GM21528 (cell line): ENCODE data around the gene TBC1D19.

Source experiments
- ATAC-seq: cut with Tn5 transposase; IDR thresholded peaks from one replicate; pipeline ENCODE4 v1.9.1; 2021; ENCODE audit warnings: mild to moderate bottlenecking, moderate library complexity; ENCODE audit not compliant: unreplicated experiment, low FRiP score

Gene TBC1D19

DNA sequence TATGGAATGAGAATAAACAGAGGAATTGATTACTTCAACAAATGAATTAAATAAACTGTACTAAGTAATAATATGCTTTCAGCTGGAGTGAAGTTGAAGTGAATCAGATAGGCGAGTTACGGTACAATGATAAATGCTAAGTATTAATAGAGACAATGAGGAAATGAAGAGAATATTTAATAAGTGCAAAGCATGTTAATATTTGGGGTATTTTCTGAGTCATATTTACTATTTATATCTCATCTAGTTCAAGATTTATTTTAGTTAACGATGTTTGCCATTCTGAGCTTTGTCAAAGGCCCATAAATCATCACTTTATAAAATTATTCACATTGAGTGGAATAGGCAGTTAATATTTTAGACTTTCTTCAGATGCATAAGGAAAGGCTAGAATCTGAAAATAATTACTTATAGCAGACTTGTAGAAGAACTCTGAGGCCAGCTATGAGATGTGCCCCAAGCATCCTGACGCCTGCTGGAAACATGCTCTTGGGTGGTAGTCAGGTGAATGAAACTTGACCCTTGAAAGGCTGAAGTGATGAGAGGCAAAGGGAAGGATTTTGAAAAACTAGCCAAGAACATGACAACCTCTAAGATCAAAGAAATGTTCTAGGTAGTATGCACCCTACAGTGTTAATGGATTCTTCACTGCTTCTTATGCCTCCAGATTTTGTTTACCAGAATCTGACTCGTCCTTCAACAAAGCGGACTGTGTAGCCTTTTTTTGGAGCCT is 142.9 kb downstream of the TBC1D19 start:
- ATAC-seq = no peak

DNA sequence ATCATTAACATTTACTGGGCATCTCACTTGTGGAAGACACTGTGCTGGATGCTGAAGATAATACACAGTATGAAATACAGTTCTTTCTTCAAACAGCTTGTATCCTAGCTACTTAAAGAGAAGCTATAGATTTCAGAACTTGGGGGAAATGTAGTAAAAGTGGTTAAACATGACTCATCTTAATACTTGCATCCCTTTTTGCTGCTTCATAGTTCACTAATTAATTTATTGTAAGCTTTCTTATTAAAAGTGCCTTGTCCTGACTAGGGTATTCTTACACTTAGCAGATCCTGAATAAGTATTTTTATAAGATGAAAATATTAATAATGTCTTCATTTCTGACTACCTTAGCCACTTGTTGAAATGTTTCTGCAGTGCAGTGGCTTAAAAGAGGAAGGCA is 144.0 kb downstream of the TBC1D19 start:
- no peak for ATAC-seq

DNA sequence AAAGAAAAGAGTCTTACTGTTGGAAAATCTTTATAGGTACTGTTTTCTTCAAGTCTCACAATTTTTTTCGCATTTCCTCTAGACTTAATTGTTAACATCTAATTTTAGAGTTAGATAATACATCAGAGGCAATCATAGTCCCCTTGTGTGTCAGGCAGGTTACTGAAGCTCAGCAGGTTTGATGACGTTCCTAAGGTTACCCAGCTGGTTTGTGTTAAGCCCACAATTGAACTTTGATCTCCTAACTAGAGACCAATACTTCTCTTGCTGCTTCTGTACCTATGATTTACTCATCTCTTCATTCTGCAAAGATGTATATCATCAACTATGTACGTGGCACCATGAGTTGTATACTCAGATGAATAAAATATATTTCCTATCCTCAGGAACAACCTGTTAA is 145.1 kb downstream of the TBC1D19 start:
- ATAC-seq = no peak

DNA sequence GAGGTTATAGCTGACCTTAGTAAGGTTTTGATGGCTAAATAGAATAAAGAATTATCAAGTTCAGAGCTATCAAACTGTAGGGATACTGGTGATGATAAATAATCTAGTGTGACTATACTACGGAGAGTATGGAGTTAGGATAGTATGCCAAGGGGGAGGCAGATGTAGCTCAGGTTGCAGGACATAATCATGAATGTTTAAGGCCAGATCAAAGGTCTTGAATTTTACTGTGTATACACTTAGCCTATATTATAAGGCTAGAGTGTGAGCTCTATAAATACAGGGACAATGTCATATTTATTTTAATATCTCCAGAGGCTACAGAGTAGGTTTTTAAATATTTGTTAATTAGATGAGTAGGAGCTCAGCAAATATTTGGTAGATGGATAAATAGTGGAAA is 145.7 kb downstream of the TBC1D19 start:
- ATAC-seq = no peak

DNA sequence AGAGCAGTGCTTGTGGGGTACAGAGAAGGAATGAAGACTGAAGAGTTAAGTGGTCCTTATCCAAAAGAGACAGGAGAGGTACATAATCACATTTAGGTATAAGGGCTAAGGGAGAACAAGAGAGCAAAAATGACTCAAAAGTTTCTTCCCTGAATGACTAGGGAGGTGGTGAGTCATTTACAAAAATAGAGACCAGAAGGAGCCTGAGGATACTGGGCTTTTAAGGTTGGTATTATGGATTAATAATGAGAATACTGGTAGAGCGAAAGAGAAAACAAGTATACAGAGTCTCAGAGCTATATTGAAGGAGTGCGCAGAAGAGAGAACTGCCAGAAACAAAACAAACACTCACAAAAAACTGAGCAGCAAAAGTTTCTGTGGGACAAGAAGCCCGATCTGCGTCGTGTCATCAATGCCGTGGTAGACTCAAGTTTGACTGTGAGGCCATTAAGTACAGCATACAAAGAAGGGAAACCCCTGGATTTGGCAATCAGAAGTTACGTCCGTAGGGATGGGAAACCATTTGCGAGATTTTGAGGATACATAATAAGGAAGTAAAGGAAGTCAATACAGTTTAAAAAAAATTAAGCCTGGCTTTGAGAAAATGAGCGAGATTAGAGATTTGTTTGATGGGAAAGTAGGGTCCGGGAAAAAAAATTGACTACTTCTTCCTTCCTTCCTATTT is 147.6 kb downstream of the TBC1D19 start:
- peak; percentile 82 for ATAC-seq

DNA sequence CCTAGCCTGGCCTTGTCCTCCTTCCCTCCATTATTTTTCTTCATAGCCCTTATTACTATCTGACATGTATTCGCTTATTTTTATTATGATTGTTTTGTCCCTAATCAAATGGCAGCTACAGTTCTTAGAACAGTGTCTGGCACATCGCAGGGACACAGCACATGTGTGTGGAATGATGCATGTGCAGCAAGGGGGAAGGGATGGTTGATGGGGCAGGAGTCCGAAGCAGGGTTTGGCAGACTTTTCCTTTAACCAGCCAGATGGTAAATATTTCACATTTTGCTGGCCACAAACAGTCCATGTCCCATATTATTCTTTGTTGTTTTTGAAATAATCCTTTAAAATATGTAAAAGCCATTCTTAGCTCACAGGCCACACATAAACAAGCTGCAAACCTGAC is 148.5 kb downstream of the TBC1D19 start:
- ATAC-seq = no peak

DNA sequence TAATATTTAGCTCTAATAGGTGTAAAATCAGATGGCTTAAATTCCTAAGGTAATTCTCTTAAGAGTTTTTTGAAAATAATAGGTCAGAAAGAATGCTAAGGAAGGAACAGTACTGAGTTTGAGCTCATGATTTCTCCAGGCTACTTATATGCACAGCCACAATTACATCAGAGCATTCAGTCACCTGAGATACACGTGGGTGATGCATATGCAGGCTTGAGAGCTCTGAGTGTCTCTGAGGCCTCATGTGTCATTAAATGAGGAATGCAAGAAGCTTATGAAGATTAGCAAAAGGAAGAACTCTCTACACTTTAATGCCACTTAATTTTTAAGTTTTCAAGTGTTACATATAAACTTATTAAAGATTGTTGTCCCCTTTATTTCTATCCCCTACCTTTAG is 152.7 kb downstream of the TBC1D19 start:
- no peak for ATAC-seq

DNA sequence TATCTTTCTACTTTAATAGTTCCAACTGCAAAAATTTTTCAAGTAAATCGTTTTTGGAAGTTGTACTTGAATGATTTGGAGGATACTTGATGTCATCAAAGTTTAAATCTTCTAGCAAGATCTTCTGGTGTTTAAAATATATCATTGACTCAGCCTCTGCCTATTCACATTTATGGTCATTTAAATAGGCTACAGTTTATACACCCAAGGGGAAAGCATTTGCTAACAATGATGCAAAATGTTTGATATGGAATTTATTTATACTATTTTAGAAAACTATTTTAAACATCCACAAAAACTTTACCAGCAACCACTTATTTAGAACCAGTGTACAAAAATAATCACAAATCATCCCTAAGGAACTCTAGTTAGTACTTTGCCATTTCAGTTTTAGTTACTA is 153.5 kb downstream of the TBC1D19 start:
- ATAC-seq = no peak

DNA sequence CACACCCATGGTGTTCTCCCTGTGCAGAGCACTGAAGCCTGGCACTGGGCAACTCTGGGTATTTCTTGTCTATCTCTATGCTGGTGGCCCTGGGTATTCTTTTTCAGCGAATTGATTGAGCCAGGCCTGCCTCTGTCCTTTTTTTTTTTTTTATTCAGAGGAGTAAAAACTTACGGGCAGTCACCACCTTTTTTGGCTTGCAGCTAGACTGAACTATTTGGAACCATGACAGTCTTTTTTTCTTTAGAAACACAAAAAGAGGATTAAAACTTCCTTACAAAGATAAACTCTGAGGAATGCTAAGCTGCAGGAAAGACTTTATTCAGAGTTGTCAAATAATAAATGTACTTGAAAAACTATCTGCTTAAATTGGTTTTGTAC is 157.6 kb downstream of the TBC1D19 start:
- ATAC-seq = no peak

DNA sequence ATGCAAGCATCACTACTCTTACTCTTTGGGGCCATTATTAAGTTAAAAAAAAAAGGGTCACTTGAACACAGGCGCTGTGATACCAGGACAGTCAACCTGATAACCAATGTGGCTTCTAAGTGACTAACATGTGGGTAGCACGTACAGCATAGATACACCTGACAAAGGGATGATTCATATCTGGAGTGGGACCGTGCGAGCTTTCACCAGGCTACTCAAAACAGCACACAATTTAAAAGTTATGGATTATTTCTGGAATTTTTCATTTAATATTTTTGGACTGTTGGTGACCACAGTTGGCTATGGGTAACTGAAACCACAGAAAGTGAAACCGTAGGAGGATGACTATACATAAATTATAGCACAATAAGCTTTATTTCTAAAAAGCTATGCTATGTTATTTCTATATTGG is 162.9 kb downstream of the TBC1D19 start:
- ATAC-seq = peak; percentile 98

DNA sequence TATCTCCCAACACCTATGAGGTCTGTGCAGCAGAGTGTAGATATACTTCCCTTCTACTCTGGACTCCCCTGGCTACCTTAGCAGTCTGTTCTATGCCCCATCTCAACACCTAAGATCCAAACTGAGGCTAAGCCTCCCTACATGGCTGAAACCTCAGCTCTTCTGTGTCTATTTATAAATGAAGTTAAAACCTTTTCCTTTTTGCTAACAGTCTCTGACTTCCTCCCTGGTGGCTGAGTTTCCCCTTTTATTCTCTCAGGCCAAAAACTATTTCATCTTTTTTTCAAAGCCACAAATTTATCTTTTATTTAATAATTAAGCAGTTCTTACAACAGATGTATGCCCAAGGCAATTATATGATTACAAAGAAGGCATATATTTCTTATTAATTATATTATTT is 164.9 kb downstream of the TBC1D19 start:
- ATAC-seq = no peak

DNA sequence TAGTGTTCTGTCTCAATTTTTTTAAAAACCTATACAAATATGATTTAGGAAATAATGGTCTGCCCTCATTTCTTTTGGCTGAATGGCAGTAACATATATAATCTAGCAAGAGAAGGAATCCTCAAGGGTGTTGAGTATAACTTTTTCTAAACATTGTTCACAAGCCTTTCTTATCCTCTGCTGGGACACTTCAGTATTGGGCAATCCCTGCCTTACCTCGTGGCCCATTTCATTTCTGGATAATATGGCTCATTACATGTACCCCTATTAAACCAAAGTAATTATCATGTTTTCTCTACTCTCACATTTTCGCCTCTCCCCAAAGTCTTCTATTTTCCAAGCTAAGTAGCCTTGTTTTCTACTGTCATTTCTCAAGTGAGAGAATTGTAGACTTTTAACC is 166.0 kb downstream of the TBC1D19 start:
- no peak for ATAC-seq

DNA sequence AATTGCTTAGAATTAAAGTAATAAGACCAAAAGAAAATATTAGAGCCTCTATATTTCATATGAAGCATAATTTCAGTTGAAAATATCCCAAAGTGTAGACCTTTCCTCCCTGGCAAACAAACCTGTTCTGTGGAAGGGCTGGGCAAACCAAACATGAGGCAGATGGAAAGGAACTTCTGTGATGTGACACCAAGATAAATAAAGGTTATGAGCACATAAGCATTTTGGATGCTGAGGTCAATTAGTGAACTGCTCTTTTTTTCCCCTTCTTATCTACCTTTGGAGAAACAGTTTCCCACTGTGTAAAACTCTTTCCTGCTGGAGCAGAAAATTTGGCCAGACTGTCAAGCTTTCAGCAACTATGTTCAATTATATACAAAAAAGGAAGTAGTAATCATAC is 167.1 kb downstream of the TBC1D19 start:
- no peak for ATAC-seq

DNA sequence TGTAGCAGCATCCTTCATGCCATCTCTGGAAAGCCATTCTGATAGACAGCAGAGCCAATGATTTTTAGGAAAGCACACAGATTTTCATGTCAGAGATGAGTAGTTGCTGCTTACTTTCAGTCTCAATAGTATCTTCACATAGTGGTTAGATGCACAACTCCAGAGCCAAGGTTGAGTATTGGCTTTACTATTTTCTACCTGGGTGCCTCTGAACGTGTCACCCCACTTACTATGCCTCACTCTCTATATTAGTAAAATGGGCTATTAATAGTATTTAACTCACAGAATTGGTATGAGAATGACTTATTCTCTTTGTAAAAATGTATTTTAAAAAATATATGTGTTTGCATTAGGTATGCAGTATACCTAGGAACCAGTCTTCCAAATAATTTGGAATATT is 168.0 kb downstream of the TBC1D19 start:
- ATAC-seq = peak; percentile 79

DNA sequence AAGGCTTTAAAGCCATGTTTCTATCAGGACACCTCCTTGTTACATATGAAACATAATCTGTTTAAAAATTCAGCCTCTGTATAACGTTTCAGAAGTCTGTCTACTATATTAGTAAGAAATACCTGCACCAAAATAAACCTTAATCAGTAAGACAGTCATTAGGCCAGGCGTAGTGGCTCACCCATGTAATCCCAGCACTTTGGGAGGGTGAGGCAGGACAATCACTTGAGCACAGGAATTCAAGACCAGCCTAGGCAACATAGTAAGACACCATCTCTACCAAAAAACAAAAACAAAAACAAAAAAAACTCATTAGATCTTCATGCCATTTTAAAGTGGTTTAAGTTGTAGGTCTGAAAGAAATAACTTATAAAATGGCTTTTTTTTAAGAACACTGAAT is 169.3 kb downstream of the TBC1D19 start:
- no peak for ATAC-seq

DNA sequence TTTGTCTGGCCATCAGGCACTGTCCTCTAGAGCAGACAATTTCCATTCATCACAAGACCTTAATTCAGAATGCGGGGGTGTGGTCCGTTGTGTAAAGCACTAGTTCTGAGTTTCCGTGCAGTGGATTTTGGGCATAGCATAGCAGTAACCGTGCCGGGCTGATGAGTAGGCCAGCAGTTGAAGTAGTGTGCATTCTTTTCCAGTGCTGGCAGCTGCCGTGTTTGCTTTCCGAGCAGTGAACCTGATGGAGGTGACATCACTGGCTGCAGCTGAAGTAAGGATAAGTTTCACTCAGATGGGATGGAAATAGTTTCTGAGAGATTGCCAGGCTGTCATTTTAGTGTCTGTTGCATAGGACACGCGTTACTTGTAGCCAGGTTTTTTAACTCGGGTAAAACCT is 169.7 kb downstream of the TBC1D19 start:
- no peak for ATAC-seq

DNA sequence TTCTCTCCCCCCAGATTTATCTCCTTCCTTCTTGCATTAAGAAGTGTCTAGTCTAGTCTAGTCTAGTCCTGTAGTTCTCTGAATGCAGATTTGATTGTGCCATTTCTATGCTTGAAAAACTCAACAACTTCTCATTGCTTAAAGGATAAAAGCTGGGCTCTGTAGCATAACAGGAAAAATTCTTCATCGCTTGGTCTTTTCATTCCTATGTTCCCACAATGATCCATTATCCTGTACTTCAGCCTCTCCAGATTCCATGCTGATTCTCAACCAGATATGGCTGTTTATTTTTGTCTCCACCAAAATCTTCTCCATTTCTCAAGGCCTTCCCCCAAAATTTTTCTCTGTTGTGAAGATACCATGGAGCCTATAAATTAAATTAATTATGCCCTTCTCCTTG is 173.9 kb downstream of the TBC1D19 start:
- no peak for ATAC-seq

DNA sequence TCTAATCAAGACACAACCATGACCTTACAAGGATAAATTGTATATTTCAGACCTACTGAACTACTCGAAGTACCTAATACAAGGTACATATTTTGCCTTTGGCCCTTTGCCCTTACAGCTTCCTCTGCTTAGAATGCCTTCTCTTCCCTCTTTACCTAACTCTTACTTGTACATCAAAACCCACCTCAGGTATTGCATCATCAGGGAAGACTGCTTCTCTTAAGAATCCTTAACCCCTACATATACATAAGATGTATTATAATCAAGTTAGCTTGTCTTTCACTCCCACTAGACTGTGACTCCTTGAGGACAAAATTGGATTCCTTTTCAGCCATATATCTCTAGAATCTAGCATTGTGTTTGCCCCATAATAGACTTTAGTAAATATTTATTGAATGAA is 175.0 kb downstream of the TBC1D19 start:
- ATAC-seq = no peak

DNA sequence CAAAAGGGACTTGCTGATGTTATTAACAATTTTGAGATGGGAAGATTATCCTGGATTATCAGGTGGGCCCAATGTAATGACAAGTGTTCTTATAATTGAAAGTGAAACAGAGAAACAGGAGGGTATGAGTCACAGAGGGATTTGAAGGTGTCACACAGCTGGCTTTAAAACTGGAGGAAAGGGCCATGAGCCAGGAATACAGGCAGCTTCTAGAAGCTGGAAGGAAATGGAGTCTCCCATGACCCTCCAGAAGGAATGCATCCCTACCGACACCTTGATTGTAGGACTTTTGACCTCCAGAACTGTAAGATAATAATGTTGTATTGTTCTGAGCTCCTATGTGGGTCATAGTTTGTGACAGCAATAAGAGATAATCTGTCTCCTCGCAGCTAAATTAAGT is 178.8 kb downstream of the TBC1D19 start:
- no peak for ATAC-seq

DNA sequence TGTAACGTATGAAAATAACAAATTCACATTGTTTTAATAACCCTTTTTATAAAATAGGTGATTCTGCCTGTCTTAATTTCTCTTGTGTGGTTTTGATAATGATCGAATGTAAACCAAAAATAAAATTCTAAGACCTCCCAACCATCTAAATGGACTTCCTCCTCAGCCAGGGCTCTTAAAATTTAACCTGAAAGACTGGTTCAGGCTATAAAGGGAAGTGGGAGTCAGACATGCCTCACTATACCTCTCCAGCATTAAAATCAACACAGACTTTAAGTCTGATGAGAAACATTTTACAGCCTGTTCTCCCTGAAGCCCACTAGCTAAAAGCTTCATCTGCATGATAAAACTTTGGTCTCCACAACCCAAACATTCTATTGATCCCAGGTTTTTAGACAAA is 179.2 kb downstream of the TBC1D19 start:
- ATAC-seq = no peak

DNA sequence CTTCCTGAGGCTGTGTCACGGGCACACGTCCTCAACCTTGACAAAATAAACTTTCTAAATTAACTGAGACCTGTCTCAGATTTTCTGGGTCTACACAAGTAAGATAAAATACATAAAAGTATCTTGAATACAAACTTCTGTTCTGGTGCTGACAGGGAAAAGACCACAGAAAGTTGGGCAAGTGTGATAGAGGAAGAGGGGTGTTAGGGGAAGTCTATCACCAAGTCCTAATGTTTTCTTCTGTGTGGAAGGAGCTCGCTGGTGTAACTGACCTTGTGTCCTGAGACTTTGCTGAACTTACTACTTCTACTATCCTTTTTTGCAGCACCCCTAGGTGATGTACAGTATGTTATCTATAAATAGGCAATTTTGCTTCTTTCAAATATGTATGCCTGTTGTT is 179.8 kb downstream of the TBC1D19 start:
- ATAC-seq = no peak

DNA sequence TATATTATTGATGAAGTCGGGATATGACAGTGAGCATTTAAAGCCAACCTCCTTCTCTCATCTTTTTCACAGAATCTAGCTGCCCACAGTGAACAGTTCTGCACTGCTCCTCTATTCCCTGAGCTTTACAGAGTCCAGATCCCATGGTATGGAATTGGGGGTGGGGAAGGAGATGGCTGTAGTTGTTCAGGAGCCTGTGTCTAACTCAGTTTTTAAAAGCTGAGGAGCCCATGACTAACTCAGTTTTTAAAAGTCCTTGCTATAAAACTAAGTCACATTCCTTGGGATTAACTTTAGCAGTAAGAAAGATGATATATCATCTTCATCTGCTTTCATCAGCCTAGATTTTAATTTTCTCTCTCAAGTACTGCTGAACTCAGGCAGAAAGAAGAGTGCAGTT is 180.3 kb downstream of the TBC1D19 start:
- no peak for ATAC-seq
